Measurements from ENCODE around the gene PRKN. TPM values are rescaled to one million over a fixed set of nuclear protein-coding genes. Genes with fewer than 3 reads are reported as not detected.

The PRKN gene
- total RNA-seq, 2 donors from 2014 or later = 15.7 to 19.3 TPM

DNA sequence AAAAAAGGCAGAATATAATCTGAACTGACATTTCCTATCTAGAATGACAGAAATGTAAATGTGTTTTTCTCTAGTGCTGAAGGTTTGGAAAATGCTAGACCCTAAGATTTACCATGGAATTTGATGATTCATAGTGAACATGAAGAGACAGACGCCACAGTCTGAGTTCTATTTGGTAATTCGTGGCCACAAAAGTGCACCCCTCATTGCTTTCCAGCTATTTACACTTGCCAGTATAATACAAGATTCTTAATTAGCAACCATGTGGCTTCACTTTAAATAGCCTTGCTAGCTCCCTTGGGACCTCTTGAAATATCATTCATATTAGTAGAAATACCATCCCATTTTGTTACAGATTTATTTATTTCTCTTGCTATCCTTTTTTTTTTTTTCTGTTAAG lies 636.8 kb downstream of the PRKN start:
- Histone ChIP-seq H3K27me3 (no peaks in the 10 kb centered on the region), H3K4me1 (peaks cover 0 to 6% of the 10 kb centered on the region in 2 donors), H3K4me3 (no peak overlapping the region), H3K36me3 (no peaks in the 10 kb centered on the region), H3K27ac (no peak overlapping the region), H3K9me3 (no peaks in the 10 kb centered on the region)
- no peak for TF ChIP-seq CTCF (IDR thresholded peaks at IDR 0.05)
- DNase-seq (ENCODE audit: low spot score) = no peak

DNA sequence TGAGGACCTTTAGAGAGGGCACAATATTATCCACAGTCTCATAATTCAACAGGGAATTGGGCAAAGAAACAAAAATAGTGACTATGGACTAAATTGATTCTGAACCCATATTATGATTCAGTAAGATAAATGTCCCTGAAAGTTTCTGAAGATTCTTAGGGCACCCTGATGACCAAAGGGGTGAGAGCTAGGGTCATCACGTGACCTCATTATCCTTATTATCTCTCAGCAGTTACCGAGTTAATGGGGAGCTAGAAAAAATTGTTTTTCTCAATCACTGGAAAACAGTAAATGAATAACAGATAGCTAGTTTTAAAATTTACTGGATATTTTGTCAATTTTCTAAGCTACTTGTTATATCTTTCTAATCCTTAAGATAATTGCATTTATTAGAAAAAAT lies 639.5 kb downstream of the PRKN start:
- no peak for DNase-seq (ENCODE audit: low spot score)
- no peaks in the 10 kb centered on the region for H3K9me3 ChIP-seq
- no peak overlapping the region for H3K27ac ChIP-seq
- H3K4me3 ChIP-seq = no peak overlapping the region
- no peak for TF ChIP-seq CTCF (IDR thresholded peaks at IDR 0.05)
- peaks cover 0 to 6% of the 10 kb centered on the region in 2 donors for H3K4me1 ChIP-seq
- no peaks in the 10 kb centered on the region for H3K27me3 ChIP-seq
- H3K36me3 ChIP-seq = no peaks in the 10 kb centered on the region

- DNase-seq (ENCODE audit: low spot score) = no peak
- no peaks in the 10 kb centered on the region for H3K36me3 ChIP-seq
- H3K9me3 ChIP-seq = no peaks in the 10 kb centered on the region
- H3K4me1 ChIP-seq = no peaks in the 10 kb centered on the region
- no peaks in the 10 kb centered on the region for H3K27me3 ChIP-seq
- TF ChIP-seq CTCF (IDR thresholded peaks at IDR 0.05) = no peak
- no peak overlapping the region for H3K27ac ChIP-seq
- no peak overlapping the region for H3K4me3 ChIP-seq
Measured at GRCh38 chr6:162085561-162085960, 642.0 kb downstream of the PRKN start.

DNA sequence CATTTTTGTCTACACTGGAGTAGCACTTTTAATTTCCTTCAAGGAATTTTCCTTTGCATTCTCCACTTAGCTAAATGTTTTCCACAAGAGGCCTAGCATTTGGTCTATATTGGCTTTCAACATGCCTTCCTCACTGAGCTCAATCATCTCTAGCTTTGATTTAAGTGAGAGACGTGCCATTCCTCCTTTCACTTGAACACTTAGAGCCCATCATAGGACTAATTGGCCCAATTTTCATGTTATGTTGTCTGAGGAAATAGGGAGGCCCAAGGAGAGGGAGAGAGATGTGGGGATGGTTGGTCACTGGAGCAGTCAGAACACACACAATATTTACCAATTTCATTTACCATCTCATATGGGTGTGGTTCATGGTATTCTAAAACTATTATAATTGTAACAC lies 645.0 kb downstream of the PRKN start:
- TF ChIP-seq CTCF (IDR thresholded peaks at IDR 0.05) = no peak
- no peak overlapping the region for H3K4me3 ChIP-seq
- DNase-seq (ENCODE audit: low spot score) = no peak
- H3K27ac ChIP-seq = no peak overlapping the region
- no peaks in the 10 kb centered on the region for H3K4me1 ChIP-seq
- no peaks in the 10 kb centered on the region for H3K36me3 ChIP-seq
- H3K27me3 ChIP-seq = no peaks in the 10 kb centered on the region
- no peaks in the 10 kb centered on the region for H3K9me3 ChIP-seq

GRCh38 chr6:162078667-162079066 lies 648.9 kb downstream of the PRKN start:
- no peak overlapping the region for H3K4me3 ChIP-seq
- no peaks in the 10 kb centered on the region for H3K4me1 ChIP-seq
- TF ChIP-seq CTCF (IDR thresholded peaks at IDR 0.05) = no peak
- no peaks in the 10 kb centered on the region for H3K36me3 ChIP-seq
- no peaks in the 10 kb centered on the region for H3K27me3 ChIP-seq
- H3K27ac ChIP-seq = no peak overlapping the region
- no peak for DNase-seq (ENCODE audit: low spot score)
- H3K9me3 ChIP-seq = no peaks in the 10 kb centered on the region

DNA sequence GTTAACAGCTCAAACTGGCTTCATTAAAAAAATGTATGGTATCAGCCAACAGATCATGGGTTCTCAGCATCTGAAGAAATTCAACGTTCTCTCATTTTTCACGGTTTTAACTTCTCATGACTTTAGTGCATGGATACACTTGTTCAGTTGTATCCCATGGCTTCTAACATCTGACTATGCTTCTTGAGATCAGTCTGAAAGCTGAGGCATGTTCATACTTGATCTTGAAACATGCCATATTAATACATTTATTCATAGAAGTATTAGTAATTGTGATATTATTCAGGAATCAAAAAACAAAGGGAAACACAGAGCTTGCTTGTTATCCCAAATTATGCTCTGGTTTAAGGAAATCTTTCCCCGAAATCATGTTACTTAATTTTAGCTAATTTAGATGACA lies 649.4 kb downstream of the PRKN start:
- no peak for DNase-seq (ENCODE audit: low spot score)
- no peak for TF ChIP-seq CTCF (IDR thresholded peaks at IDR 0.05)

More for the DNA sequence above, 649.4 kb downstream of the PRKN start:
- H3K27me3 ChIP-seq = no peaks in the 10 kb centered on the region
- no peaks in the 10 kb centered on the region for H3K9me3 ChIP-seq
- no peaks in the 10 kb centered on the region for H3K36me3 ChIP-seq
- H3K4me1 ChIP-seq = no peaks in the 10 kb centered on the region
- no peak overlapping the region for H3K4me3 ChIP-seq
- H3K27ac ChIP-seq = no peak overlapping the region
